HG02642 (cell line): Measurements from ENCODE around the gene AHNAK2.
A peak's percentile ranks its signal among the peaks of the same experiment; 100 is the strongest.
"Not testable (repeated sequence)": the region's sequence is repeated elsewhere in the genome, so short reads cannot be mapped to it uniquely, and the experiment has no call there.

ENCODE experiments used
- ATAC-seq: cut with Tn5 transposase; IDR thresholded peaks from one replicate; pipeline ENCODE4 v1.9.1; 2021; ENCODE audit warnings: mild to moderate bottlenecking; ENCODE audit not compliant: unreplicated experiment, poor library complexity

AHNAK2 gene

GRCh38 chr14:104930526-104931303, 47.5 kb downstream of the AHNAK2 start:
- ATAC-seq, result no peak

- ATAC-seq, result no peak
Measured at GRCh38 chr14:104929268-104930230, 48.6 kb downstream of the AHNAK2 start.

- ATAC-seq, result no peak
Measured at GRCh38 chr14:104928391-104929133, 49.6 kb downstream of the AHNAK2 start.

GRCh38 chr14:104927901-104928300, 50.3 kb downstream of the AHNAK2 start:
- ATAC-seq, result no peak

GRCh38 chr14:104927432-104927816, 50.8 kb downstream of the AHNAK2 start:
- ATAC-seq, result no peak

GRCh38 chr14:104926619-104927431, 51.3 kb downstream of the AHNAK2 start:
- ATAC-seq, result peak; percentile 65

GRCh38 chr14:104925855-104926609, 52.1 kb downstream of the AHNAK2 start:
- no peak for ATAC-seq

GRCh38 chr14:104925214-104925854, 52.8 kb downstream of the AHNAK2 start:
- ATAC-seq, result no peak

GRCh38 chr14:104924421-104925213, 53.6 kb downstream of the AHNAK2 start, which contains the start of gene PLD4:
PLD4 (plus strand) TSS chr14:104924879; CDS start chr14:104927141, 2,262 bp downstream.
- no peak for ATAC-seq

- ATAC-seq, result no peak
Measured at GRCh38 chr14:104923640-104924420, 54.3 kb downstream of the AHNAK2 start.

- ATAC-seq, result no peak
Measured at GRCh38 chr14:104919993-104920315, 58.2 kb downstream of the AHNAK2 start.

- ATAC-seq, result not testable (repeated sequence)
Measured at GRCh38 chr14:104919152-104919992, 58.8 kb downstream of the AHNAK2 start.

- no peak for ATAC-seq
Measured at GRCh38 chr14:104917993-104918392, 60.2 kb downstream of the AHNAK2 start.

GRCh38 chr14:104917116-104917515, 61.1 kb downstream of the AHNAK2 start:
- no peak for ATAC-seq

- ATAC-seq, result no peak
Measured at GRCh38 chr14:104913435-104913834, 64.7 kb downstream of the AHNAK2 start.

GRCh38 chr14:104912053-104912452, 66.1 kb downstream of the AHNAK2 start:
- ATAC-seq, result no peak
